ENCODE measurements around the gene BICD1.

- TF ChIP-seq, protein P1, sequence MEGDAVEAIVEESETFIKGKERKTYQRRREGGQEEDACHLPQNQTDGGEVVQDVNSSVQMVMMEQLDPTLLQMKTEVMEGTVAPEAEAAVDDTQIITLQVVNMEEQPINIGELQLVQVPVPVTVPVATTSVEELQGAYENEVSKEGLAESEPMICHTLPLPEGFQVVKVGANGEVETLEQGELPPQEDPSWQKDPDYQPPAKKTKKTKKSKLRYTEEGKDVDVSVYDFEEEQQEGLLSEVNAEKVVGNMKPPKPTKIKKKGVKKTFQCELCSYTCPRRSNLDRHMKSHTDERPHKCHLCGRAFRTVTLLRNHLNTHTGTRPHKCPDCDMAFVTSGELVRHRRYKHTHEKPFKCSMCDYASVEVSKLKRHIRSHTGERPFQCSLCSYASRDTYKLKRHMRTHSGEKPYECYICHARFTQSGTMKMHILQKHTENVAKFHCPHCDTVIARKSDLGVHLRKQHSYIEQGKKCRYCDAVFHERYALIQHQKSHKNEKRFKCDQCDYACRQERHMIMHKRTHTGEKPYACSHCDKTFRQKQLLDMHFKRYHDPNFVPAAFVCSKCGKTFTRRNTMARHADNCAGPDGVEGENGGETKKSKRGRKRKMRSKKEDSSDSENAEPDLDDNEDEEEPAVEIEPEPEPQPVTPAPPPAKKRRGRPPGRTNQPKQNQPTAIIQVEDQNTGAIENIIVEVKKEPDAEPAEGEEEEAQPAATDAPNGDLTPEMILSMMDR (IDR thresholded peaks at IDR 0.05): no peak
- TF ChIP-seq ZFX (IDR thresholded peaks at IDR 0.05; ENCODE audit: borderline replicate concordance): no peak
These were observed 168.0 kb downstream of the BICD1 start for GRCh38 chr12:32274665-32275064.

Data from 22Rv1 (cell line).